Fibroblast of pulmonary artery (primary cell): ENCODE data around the gene METTL17.

ENCODE experiments used
- DNase-seq: peaks from one replicate; pipeline ENCODE4 v3.0.0-alpha.2; 2010; ENCODE audit warnings: low read depth
- H3K4me3 ChIP-seq: replicated peaks from 2 replicates; pipeline ENCODE4 v1.5.1; 2011; ENCODE audit warnings: low read depth, mild to moderate bottlenecking, control low read depth, low read length, moderate library complexity
- CTCF ChIP-seq: IDR thresholded peaks from 2 replicates; pipeline ENCODE4 v1.5.1; 2011; ENCODE audit warnings: mild to moderate bottlenecking, control low read depth, low read length, inconsistent platforms; ENCODE audit errors: missing control alignments

METTL17 gene

DNA sequence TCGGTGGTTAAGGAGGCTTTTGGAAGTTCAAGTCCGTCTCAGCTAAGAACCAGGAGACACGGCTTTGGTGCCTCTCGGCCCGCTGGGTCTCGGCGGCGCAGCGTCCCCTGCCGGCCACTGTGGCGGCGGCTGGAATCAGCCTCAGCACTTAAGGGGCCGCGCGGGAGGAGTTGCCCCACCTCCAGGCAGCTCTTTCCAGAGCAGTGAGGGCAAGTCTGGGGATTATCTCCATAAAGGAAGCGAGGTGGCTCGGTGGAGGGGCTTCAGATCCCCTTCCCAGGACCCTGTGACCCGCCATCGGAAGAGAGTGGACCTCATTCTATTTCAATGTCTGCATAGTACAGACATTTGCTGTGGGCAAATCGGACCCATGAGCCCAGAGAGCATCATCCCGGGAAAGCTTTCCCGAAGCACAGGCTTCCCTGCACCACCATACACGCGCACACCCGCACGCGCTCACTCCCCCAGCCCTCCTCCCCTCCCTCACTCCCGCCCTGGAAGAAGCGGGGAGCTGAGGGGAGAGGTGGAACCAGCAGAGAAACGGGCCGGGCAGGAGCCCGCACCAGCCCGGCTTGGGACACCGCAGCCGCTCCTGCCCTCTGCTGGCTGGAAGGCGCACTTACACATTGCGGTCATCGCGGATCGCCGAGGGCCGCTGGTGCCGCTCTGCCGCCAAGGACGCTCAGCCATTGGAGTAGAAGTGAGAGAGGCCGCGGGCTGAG is 18.6 kb upstream of the METTL17 start:
- peak; percentile 92 for TF ChIP-seq CTCF
- peak; percentile 90 for DNase-seq
- H3K4me3 ChIP-seq: peak overlapping the region; percentile 72

- no peak overlapping the region for H3K4me3 ChIP-seq
- DNase-seq: no peak
- TF ChIP-seq CTCF: no peak
Observed at GRCh38 chr14:20971705-20972021, 18.1 kb upstream of the METTL17 start.

- no peak overlapping the region for H3K4me3 ChIP-seq
- no peak for DNase-seq
- TF ChIP-seq CTCF: no peak
Observed at GRCh38 chr14:20973501-20973900, 16.3 kb upstream of the METTL17 start.

GRCh38 chr14:20976291-20976690 is 13.5 kb upstream of the METTL17 start:
- DNase-seq: no peak
- no peak overlapping the region for H3K4me3 ChIP-seq
- TF ChIP-seq CTCF: no peak

DNA sequence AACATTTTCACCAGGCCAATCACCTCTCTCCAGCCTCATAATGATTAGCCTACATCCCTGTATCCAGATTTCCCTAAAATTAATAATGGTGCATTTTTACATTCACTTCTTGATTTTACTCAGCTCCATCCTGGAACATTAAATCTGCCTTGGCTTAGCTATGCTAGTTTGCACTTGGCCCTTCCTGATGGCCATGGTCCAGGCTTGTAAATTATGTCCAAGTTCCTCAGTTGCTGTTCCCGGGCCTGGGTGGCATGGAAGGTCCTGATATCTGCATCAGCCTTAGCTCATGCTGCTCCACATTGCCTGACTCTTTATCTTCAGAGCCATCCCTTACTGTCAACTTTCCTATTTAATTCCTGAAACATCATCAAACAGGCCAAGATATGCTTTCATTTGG is 11.1 kb upstream of the METTL17 start:
- DNase-seq: no peak
- no peak for TF ChIP-seq CTCF
- H3K4me3 ChIP-seq: no peak overlapping the region

GRCh38 chr14:20980906-20981305 is 8.9 kb upstream of the METTL17 start:
- no peak for DNase-seq
- H3K4me3 ChIP-seq: no peak overlapping the region
- TF ChIP-seq CTCF: no peak
